D721Med (cell line): ENCODE measurements around the gene LRRC74B.
"Not testable (repeated sequence)": the region's sequence is repeated elsewhere in the genome, so short reads cannot be mapped to it uniquely, and the experiment has no call there.

Source experiments
- DNase-seq: peaks from one replicate; pipeline ENCODE4 v3.0.0; 2011; ENCODE audit warnings: low spot score; ENCODE audit not compliant: insufficient read length
- FAIRE-seq: peaks from 2 replicates; lab custom pipeline; 2011; peaks lifted over from hg19 to GRCh38; lab: Jason Lieb, UNC
- CTCF ChIP-seq: IDR thresholded peaks from 2 replicates; pipeline ENCODE4 v1.5.1; 2012; ENCODE audit warnings: mild to moderate bottlenecking, control low read depth; ENCODE audit not compliant: insufficient read depth; ENCODE audit errors: missing control alignments

LRRC74B gene

GRCh38 chr22:21067901-21068680 lies 22.3 kb downstream of the LRRC74B start:
- no peak for TF ChIP-seq CTCF
- no peak for FAIRE-seq
- DNase-seq = no peak

GRCh38 chr22:21068681-21069276 lies 23.0 kb downstream of the LRRC74B start:
- DNase-seq (no peak), FAIRE-seq (no peak)
- TF ChIP-seq CTCF = no peak

GRCh38 chr22:21069375-21069774 lies 23.6 kb downstream of the LRRC74B start:
- FAIRE-seq = no peak
- TF ChIP-seq CTCF = no peak
- DNase-seq = no peak

GRCh38 chr22:21070690-21071615 lies 25.2 kb downstream of the LRRC74B start:
- no peak for FAIRE-seq
- TF ChIP-seq CTCF = no peak
- no peak for DNase-seq

- not testable (repeated sequence) for DNase-seq, FAIRE-seq
These were observed 26.1 kb downstream of the LRRC74B start for GRCh38 chr22:21071796-21072195.

- DNase-seq = no peak
- TF ChIP-seq CTCF = no peak
- FAIRE-seq = no peak
These were observed 27.3 kb downstream of the LRRC74B start for GRCh38 chr22:21073023-21073422.

- no peak for TF ChIP-seq CTCF
- no peak for FAIRE-seq
- DNase-seq = no peak
These were observed 27.7 kb downstream of the LRRC74B start for GRCh38 chr22:21073482-21073881.
